ENCODE results near the gene CBX1.

Gene CBX1

DNA sequence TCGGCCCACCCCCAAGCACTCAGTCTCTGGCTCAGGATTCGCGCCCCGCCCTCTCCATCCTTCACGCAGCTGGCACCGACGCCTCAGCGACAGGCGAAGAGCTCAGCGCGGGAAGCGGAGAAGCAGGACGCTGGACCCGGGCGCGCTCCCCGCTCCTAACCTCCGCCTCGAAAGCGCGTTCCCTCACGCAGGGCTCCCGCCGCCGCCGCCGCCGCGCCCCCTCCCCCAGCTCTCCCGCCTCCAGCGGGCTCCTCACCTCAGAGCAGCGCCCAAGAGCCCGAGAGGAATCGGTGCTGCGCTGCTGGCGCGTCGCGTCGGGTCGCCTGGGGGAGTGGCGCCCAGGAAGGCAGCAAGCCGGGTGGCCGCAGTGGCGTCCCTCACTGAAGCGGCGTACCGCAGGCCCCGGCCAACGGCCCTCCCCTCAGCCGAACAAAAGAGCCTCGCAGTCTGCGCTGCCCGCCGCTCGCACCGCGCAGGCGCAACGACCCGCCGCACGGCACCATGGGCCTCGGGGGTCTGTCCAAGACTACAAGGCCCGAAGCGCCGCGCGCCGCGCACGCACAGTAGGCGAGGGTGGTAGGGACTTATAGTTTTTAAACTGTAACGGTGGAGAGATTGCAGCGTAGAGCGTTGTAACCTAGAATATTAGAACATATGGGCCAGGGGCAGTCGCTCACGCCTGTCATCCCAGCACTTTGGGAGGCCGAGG, at the start of gene CBX1:
Gene CBX1 (minus strand): TSS at position 467 of the 709 bp plus-strand sequence. CDS start 24,474 bp downstream, outside the sequence.
- in situ Hi-C loops (cut with HindIII; ENCODE audit: low sequenced_read_pairs) = no loop called here

DNA sequence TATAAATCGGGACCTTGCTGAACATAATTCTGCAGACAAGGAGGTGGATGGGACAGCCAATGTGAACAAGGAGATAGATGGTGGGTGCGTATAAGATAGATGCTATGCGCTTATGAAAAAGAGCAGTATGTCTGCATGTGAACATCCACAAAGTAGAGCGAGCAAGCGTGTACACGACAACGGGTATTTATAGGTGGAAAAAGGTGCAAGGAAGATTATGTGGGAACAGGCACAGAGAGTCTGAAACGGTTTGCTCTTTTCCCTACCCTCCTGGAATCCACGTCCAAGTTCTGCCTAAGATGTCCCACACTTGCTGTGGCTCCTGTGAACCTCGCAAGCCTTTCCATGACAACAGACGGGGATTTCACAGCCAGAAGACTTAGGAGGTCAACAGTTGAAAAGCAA, 49.3 kb upstream of the CBX1 start:
- in situ Hi-C loops (cut with HindIII; ENCODE audit: low sequenced_read_pairs) = no loop called here

DNA sequence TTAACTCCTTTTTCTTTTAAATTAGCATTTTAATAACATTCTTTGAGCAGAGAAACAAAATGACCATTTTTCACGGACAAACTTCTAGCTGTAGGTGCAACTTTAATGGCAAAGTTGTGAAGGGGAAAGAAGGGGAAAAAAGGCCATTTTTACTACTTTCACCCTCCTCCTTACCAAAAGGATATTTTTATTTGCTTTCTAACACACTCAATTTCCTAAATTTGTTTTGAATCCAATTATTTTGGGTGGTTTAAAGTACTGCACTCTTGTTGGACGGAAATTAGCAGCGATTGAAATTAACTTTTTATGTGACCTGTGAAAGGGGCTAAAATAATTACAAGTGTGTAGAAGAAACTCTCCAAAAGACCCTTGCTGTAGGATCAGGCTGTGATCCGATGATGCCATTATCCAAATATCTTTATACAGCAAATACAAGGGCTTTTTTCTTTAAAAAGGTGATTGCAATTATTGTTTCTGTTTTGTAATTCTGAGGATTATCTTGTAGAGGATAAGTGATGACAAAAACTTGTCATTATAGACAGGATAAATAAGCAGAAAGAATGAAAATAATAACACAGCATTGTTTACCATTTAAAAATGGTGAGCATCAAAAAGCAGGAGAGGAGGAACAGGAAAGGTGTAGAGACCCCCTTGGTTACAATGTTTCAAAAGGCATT, 48.6 kb upstream of the CBX1 start:
- in situ Hi-C loops (cut with HindIII; ENCODE audit: low sequenced_read_pairs) = no loop called here

DNA sequence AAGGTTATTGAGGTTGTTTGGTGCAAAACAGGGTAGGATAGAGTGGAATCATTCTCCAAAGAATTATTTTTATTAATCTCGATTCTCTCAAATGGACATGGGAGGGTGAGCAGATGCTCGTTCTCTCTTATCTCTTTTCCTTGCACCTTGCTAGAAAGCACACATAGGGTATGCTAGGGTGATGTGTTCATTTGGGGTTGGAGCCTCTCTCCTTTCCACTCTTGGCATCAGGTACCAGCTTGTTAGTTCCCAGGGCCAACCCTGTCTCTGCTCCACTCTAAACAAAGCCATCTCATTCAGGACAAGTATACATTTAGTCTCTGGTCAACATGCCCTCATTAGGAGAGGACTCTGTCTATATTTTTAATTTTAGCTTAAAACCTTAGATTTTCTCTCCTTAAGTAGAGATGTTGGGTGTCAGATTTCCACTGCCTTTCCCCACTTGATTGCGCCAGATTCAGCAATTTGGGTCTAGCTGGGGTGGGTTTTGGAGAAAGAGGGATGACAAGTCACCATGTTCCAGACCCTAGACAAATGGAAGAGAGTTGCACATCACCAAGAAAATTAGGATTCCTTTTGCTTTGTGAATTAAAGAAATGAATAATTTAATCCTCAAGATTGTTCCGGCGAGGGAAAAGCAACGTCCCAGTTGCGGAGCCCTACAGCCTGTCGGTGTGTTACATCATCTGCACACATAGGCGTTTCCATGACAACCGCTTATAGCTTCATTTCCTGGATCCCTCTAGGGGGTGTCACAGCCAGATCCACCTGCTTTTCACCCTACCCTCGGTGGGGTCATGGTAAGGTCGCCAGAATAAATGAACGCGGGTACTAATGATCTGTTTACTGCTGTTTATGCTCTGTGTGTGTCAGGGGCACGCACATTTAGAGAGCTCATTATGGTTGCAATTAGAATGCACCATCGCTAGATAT, 47.8 kb upstream of the CBX1 start:
- in situ Hi-C loops (cut with HindIII; ENCODE audit: low sequenced_read_pairs) = no loop called here

DNA sequence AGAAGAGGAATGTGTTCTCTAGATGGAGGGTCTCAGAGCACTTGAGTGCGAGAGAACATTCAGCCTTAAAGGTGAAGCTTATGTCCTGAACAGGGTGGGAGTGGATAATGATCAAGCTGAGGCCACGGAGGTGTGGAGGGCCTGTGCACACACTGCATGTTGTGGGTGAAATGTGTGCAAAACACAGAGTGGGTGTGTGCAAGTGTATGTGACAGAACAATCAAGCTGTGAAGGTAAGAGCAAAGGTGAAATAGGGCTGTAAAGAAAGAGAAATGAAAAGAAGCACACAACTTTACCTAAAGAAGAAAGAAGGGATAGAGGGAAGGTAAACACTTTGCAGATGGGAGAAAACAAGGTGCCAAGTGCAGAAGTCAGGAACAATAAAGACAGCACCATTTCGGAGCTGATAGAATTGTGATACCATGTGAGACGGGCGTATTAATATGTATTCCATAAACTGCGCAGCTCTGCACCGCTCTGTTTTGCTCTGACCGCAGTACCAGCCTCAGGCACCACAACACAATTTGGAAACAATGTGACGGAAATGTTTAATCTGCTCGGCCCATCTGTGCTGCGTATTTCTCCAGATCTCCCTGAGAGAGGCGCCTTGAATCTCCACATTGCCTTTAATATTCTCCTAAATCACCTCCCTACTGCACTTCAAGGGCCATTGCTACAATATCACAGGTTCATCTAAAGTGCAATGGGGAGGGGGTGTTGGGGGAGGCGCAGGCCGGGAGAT, 46.9 kb upstream of the CBX1 start:
- in situ Hi-C loops (cut with HindIII; ENCODE audit: low sequenced_read_pairs) = no loop called here

DNA sequence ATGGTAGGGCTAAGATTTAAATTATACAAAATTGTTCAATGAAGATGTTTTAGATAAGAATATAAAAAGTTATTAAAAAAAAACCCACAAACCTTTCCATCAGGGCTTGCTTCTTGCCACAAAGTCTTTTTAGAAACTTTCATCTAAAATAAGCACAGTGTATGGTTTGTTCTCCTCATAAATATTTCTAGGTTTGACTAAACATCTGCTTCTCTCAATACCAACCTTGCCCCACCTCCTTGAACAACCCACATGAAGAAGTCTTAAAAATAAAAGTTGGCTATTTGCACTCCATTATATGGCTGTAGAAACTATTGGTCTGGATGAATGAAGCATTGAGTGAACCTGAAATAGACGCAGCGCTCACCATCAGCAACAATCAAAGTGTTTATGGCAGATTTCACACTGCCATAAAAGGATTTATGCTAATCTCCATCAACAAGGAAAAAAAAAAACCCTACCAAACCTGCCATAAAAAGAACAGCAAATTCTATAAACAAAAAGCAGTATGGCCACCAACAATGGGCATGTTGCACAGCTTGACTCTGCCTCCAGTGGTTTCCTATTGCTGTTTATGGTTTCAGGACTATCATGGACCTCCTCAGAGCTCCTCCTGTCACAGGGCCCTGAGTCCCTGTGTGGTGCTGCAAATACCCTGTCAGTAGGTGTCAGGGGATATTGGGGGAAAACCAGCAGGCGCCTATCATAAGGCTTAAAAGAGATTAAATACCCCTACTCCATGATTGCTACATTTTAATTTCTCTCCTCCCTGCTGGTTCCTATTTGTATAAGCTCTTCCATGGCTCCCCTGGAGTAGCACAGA, 43.9 kb upstream of the CBX1 start:
- in situ Hi-C loops (cut with HindIII; ENCODE audit: low sequenced_read_pairs) = no loop called here

DNA sequence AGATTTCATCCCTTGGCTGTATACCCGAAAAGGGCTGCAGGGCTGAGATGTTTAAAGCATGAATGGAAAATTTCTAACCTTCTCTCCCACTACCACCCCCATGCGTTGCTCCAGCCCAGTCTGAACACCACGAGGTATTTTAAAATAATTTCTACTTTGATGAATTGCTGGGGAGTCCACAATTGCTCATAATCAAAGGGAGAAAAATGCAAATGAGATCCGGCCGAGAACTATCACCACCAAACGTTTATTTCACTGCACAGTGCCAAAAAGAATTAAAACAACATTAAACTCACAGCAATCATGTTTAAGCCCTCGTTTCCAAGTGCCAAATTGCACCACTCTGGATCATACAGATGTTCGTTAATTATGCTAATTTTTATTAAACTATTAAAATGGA, 43.0 kb upstream of the CBX1 start:
- in situ Hi-C loops (cut with HindIII; ENCODE audit: low sequenced_read_pairs) = no loop called here

DNA sequence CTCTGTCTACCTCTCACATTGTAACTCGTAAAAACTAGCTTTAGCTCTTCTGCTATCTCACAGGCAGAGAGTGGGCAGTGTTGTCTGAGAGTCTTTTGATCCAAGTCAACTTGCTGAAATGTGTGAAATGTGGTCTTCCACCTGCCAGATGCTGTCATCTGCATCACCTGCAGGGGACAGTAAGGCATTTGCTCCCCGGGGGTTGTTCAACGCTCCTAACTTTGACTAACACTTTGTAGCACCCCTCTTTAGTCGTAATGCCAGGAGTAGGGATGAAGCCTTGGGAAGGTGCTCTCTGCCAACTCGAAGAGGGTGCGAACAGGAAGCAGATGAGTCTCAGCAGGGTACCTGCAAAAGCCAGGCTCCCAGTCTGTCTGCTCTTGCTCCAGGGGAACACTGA, 42.4 kb upstream of the CBX1 start:
- in situ Hi-C loops (cut with HindIII; ENCODE audit: low sequenced_read_pairs) = no loop called here

DNA sequence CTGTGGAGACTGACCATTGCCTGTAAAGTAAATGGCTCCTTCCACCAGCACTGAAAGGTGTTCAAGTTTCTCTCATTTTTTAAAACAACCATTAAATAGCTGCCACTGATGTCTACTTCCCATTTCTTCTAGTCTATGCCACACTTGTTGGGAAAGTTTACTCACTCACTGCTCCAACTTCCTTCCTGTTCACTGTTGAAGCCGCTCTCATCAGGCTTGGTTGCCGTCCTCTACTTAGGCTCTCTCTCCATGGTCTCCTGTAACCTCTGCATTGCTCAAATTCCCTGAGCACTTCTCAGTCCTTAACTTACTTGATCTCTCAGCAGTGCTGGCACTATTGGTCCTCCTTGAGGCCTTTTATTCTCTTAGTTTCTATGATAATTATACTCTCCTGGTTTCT, 38.7 kb upstream of the CBX1 start:
- in situ Hi-C loops (cut with HindIII; ENCODE audit: low sequenced_read_pairs) = no loop called here

DNA sequence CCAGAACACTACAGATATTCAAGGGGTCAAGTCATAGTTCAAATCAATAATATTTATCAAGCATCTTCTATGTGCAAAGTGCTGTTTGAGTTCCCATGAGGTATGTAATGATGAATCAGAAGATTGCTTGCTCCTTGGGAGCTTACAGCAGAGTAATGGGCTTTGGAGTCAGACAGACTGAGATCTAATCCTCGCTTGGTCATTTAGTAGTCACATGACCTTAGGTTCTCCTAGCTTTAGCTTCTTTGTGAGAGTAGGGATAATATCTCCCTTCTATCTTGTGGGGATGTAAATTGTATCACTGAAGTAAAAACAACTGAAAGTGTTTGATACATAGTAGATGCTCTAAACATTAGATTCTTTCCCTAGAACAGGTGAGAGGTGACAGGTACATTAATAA, 36.4 kb upstream of the CBX1 start:
- in situ Hi-C loops (cut with HindIII; ENCODE audit: low sequenced_read_pairs) = no loop called here

DNA sequence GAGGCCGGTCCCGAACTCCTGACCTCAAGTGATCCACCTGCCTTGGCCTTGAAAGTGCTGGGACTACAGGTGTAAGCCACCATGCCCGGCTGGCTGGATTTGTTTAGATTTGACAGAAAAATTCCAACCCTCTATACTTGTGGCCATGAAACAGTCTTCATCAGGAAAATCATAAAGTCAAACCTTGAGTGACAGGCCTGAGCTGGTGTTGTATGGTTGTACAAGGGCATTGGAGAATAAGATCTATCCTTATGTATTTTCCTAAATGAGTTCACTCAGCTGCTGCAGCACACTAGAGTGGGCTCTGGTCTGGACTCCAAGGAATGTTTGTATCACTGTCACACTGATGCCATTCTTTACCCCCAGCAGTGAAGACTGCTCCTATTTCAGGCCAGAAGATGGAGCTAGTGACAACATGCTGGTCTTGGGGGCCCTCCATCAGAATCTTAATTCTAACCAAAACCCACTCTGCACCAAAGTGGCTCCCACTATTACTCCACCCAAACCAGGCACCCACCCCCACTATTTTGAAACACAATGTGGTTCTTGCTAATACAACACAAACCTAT, 33.7 kb upstream of the CBX1 start:
- in situ Hi-C loops (cut with HindIII; ENCODE audit: low sequenced_read_pairs) = no loop called here

DNA sequence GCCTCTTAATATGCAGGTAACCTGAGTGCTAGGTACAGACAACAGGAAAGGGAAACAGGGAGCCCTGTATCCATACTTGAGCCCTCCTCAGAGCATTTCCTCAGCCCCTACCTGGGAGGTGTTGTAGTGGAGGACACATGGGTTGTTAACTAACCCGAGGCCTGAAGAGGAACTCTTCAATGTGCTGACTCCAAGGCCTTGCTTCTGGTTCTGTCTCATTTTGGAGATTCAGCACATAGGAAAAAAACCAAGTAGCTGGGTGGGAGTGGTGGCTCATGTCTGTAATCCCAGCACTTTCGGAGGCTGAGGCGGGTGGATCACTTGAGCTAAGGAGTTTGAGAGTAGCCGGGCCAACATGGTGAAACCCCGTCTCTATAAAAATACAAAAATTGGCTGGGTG, 31.1 kb upstream of the CBX1 start:
- in situ Hi-C loops (cut with HindIII; ENCODE audit: low sequenced_read_pairs) = no loop called here

DNA sequence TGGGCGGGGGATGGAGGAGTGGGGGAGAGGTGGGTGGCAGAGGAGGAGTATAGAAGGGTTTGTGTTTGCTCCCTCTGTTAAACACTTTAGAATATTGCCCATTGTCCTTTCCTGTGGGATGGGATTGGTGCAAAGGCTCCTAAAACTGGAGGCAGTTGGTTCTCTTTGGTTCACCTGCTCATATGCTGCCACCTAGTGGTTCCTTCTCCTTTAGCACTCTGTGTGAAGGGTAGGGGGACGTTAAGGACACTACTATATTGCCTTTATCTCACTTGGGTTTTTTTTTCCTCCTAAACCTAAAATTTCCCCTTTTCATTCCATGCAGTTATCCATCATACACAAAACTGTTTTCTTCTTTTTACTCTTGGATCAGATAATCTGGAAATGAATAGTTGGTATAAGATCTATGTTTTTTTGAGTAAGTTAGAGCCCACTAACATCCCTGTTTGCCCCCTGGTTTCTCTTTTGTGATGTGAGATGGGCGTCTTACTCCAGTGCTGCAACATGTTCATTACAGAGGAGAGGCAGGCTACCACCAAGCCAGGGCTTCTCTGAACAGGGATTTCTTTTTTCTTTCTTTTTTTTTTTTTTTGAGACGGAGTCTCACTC, 30.0 kb upstream of the CBX1 start:
- in situ Hi-C loops (cut with HindIII; ENCODE audit: low sequenced_read_pairs) = no loop called here

DNA sequence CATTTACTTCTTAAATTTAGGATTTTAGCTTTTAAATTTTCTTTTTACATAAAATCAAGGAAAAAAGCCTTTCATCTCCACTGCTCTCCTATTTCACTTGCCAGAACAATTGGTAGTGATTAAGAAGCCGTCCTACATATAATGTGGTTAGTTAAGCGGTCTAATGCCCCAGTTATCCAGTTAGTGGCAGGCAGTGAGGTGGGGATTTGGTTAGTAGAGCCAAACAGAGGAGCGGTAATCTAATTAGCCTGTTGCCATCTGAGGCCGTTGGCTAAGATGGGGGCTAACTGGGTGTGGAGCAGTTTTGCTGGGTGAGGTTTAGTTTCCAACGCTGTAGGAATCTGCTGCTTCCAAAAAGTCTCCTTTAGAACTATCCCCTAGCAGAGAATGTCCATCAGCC, 28.7 kb upstream of the CBX1 start:
- in situ Hi-C loops (cut with HindIII; ENCODE audit: low sequenced_read_pairs) = no loop called here

DNA sequence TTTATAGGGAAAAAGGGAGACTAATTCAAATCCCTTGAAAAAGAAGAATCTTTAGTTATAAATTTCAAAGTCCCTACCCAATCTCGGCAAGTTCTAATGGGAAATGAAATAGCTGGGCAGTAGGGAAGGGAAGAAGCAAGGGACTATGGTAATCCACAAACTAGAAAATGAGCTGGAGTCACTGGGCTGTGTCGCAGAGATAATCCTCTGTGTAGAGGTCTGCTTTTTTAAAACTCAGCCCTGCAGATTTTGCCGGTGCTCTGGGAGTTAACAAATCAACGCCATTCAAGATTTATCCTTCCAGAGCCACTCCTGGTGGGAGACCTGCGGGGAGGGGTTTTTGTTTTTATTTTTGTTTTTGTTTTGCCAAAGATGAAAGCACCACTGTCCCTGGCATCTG, 27.1 kb upstream of the CBX1 start:
- in situ Hi-C loops (cut with HindIII; ENCODE audit: low sequenced_read_pairs) = no loop called here

DNA sequence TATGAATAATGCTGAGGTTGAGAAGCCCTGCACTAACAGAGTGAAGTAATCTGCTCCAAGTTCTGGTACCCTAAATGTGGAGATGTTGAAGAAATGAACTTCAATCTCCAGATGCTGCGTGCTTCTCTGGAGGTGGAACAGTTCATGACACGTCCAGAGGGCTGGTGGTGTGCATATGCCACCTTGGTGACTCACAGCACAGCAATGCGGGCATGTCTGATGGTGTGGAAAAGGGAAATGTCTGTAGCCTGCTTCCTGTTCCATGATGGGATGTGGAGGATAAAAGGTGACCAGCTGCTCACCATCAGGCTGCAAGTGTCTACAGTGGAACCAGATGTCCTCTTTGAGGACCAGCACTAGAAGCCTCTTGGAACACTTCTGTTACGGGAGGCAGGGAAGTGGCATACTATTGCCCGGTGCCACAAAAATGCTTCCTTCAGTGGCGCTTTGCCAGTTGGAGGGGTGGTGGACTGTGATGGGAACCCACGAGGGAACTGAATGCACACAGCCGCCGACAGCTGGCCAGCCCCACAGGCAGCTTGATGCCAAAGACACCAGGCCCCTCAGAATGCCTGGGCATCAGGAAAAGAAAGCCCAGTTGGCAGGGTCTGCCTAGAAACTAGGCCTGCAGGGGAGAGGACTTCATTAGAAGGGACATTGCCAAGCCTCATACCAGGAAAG, 26.2 kb upstream of the CBX1 start:
- in situ Hi-C loops (cut with HindIII; ENCODE audit: low sequenced_read_pairs) = no loop called here

DNA sequence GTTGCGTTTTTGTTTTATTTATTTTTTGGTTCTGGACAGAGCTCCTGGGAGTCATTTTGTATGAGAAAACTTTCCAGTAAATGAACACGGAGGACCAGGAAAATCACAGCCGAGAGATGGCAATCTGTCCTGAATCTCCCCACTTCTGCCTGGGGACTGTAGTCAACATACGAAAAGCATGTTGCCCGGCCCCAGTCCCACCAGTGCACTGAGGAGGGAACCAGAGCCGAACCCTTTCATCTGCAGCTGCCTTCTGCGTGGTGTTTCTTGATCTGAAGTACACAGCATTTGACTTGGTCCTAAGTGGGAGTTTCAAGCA, 25.2 kb upstream of the CBX1 start:
- in situ Hi-C loops (cut with HindIII; ENCODE audit: low sequenced_read_pairs) = no loop called here

DNA sequence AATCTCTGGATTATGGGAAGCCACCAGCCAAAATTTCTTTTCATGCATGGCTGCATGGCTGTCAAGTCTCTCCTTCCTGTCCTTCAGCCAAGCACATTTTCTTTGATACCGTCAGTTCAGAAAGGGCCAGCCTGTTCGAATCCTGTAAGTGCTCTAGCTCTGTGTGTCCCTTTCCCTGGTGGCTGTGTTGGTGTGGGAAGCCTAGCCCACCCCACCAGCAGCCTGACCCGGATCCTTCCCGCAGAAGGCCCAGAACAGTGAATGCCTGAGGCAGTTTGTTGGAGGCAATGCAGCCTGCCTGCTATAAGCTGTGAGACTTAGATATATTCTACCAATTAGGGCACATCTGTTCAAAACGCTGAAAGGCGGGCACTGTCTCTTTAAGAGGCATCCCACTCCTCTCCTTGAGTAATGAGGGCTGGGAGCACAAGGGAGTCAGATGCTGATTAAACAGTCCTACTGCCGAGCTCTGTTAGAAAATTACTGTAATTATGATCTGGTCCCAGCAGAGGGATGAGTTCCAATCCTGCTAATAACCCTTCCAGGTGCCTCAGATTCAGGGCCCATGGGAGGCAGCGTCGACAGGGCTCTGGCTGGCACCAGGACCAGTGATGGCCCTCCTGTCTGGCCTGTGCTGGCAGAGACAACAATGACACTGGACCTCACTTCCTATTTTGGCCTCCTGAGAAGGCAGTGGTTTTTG, 24.7 kb upstream of the CBX1 start:
- in situ Hi-C loops (cut with HindIII; ENCODE audit: low sequenced_read_pairs) = no loop called here

Measured in DLD1 (cell line).